Calu3 (cell line): ENCODE measurements around the gene RPS17. TPM values are rescaled to one million over a fixed set of nuclear protein-coding genes. Genes with fewer than 3 reads are reported as not detected.

Experiments
- Bru-seq: library from RNA; stranded (reverse); fragments of 400-500 nt; gene quantifications from one replicate; lab custom pipeline; 2021; lab: Mats Ljungman, UMichigan
- BruChase-seq, 2 experiments: library from RNA; stranded (reverse); fragments of 400-500 nt; gene quantifications; one replicate each; lab custom pipeline; 2021; lab: Mats Ljungman, UMichigan
- BruUV-seq: library from RNA; stranded (reverse); fragments of 400-500 nt; replicated peaks from 2 replicates; lab custom pipeline; 2021; lab: Mats Ljungman, UMichigan
- CTCF ChIA-PET: fragments of 300-600 bp; sonication (Branson Sonifier 250); formaldehyde crosslinking; loops from one replicate; lab custom pipeline; 2022; ENCODE audit warnings: antibody characterized with exemption; lab: Charles Lee
- DNase-seq: peaks from one replicate; pipeline ENCODE4 v3.0.0; 2022
- H3K27ac Mint-ChIP-seq: one replicate; pipeline ENCODE4 v1.8.0; 2022; ENCODE audit warnings: mixed read lengths; ENCODE audit not compliant: unreplicated experiment
- H3K27me3 Mint-ChIP-seq: one replicate; pipeline ENCODE4 v1.8.0; 2022; ENCODE audit warnings: mixed read lengths; ENCODE audit not compliant: unreplicated experiment
- H3K36me3 Mint-ChIP-seq: one replicate; pipeline ENCODE4 v1.8.0; 2022; ENCODE audit warnings: mild to moderate bottlenecking, moderate library complexity, mixed read lengths; ENCODE audit not compliant: insufficient read depth, unreplicated experiment
- H3K4me1 Mint-ChIP-seq: one replicate; pipeline ENCODE4 v1.8.0; 2022; ENCODE audit warnings: mild to moderate bottlenecking, low read depth, mixed read lengths; ENCODE audit not compliant: unreplicated experiment
- H3K4me3 Mint-ChIP-seq: one replicate; pipeline ENCODE4 v1.8.0; 2022; ENCODE audit warnings: mild to moderate bottlenecking, low read depth, moderate library complexity, mixed read lengths; ENCODE audit not compliant: unreplicated experiment
- H3K9me3 Mint-ChIP-seq: one replicate; pipeline ENCODE4 v1.8.0; 2022; ENCODE audit warnings: low read depth, mixed read lengths; ENCODE audit not compliant: unreplicated experiment
- CTCF ChIP-seq: fragments of 200-600 bp; IDR thresholded peaks from one replicate; pipeline ENCODE4 v1.8.0; 2022; ENCODE audit warnings: antibody characterized with exemption; ENCODE audit not compliant: unreplicated experiment
- intact Hi-C: fragments of 100-400 bp; cut with micrococcal nuclease; formaldehyde crosslinking; loops from one replicate; pipeline ENCODE4 v1.10.0; 2022; ENCODE audit not compliant: unreplicated experiment
- long read RNA-seq: library from polyadenylated mRNA; stranded (forward); transcript quantifications from one replicate; pipeline ENCODE4 v2.0.0, GENCODE V29; 2022
- total RNA-seq: library from RNA; stranded (reverse); gene quantifications from 2 replicates; pipeline ENCODE4 v1.2.3, GENCODE V29; 2022

RPS17 gene
- total RNA-seq: 1,584 and 1,695 TPM in 2 replicates
- Bru-seq, nascent RNA: percentile 99 among the genes with signal in this experiment
- BruChase-seq, experiment 1, labeled RNA remaining after a 6-hour chase: percentile 98 among the genes with signal in this experiment
- percentile 96 among the genes with signal in this experiment for BruChase-seq, experiment 2, labeled RNA remaining after a 2-hour chase
- long read RNA-seq, transcript RPS17-210 (5 exons, 488 nt): major isoform, 991 of 1,008 reads
- long read RNA-seq, partial matches to known transcripts: 8 of 1,008 reads
- long read RNA-seq, other reads (novel, unspliced or antisense): 4 of 1,008 reads

GRCh38 chr15:82540055-82540983 lies at the start of gene RPS17:
TSS of gene RPS17 (minus strand) at chr15:82540457. CDS start at chr15:82540428, 29 bp downstream.
- CTCF ChIA-PET: interaction anchor here (0.7 to 2.5 kb wide), 5 partner anchors 10 to 292 kb away, joined by 3 to 15 read pairs (median 3); no protein-coding TSS in a partner anchor
- H3K36me3 Mint-ChIP-seq: peaks cover 60% of the 10 kb centered on the region
- H3K4me1 Mint-ChIP-seq: peaks cover 41% of the 10 kb centered on the region

GRCh38 chr15:82587805-82588204 lies 47.5 kb upstream of the RPS17 start:
- intact Hi-C loops: loop anchor here (5.0 kb wide), 1 partner anchor 414 kb away; no protein-coding TSS in a partner anchor
- no peak overlapping the region for H3K4me3 Mint-ChIP-seq
- no peak overlapping the region for H3K27ac Mint-ChIP-seq
- no TSS peak for BruUV-seq
- TF ChIP-seq CTCF: no peak
- CTCF ChIA-PET: interaction anchor here (0.7 kb wide), 1 partner anchor 12 kb away, joined by 3 read pairs; no protein-coding TSS in a partner anchor
- H3K36me3 Mint-ChIP-seq: no peaks in the 10 kb centered on the region
- no peaks in the 10 kb centered on the region for H3K27me3 Mint-ChIP-seq
- no peaks in the 10 kb centered on the region for H3K9me3 Mint-ChIP-seq
- no peaks in the 10 kb centered on the region for H3K4me1 Mint-ChIP-seq
- DNase-seq: no peak

More at GRCh38 chr15:82540055-82540983, at the start of gene RPS17:
- peak; percentile 97 for TF ChIP-seq CTCF
- no peaks in the 10 kb centered on the region for H3K27me3 Mint-ChIP-seq
- no peaks in the 10 kb centered on the region for H3K9me3 Mint-ChIP-seq
- DNase-seq: peak; percentile 99
- intact Hi-C loops: loop anchor here (2.0 to 5.0 kb wide), 2 partner anchors 212 to 460 kb away; no protein-coding TSS in a partner anchor
- H3K27ac Mint-ChIP-seq: peak within 1 kb of the TSS; percentile 96
- H3K4me3 Mint-ChIP-seq: peak within 1 kb of the TSS; percentile 98
- BruUV-seq: no TSS peak

GRCh38 chr15:82585072-82585471 lies 44.8 kb upstream of the RPS17 start:
- Mint-ChIP-seq H3K4me1 (no peaks in the 10 kb centered on the region), H3K4me3 (no peak overlapping the region), H3K27ac (no peak overlapping the region), H3K27me3 (no peaks in the 10 kb centered on the region), H3K9me3 (no peaks in the 10 kb centered on the region), H3K36me3 (no peaks in the 10 kb centered on the region)
- no peak for TF ChIP-seq CTCF
- no TSS peak for BruUV-seq
- intact Hi-C loops: loop anchor here (5.0 kb wide), 1 partner anchor 417 kb away; no protein-coding TSS in a partner anchor
- CTCF ChIA-PET: interaction anchor here (0.8 to 1.5 kb wide), 6 partner anchors 12 to 415 kb away, joined by 3 to 5 read pairs (median 3); no protein-coding TSS in a partner anchor
- no peak for DNase-seq

- Mint-ChIP-seq H3K36me3 (no peaks in the 10 kb centered on the region), H3K27me3 (no peaks in the 10 kb centered on the region), H3K9me3 (no peaks in the 10 kb centered on the region), H3K4me3 (no peak overlapping the region), H3K27ac (no peak overlapping the region), H3K4me1 (no peaks in the 10 kb centered on the region)
- intact Hi-C loops: no loop called here
- DNase-seq: no peak
- CTCF ChIA-PET: no interaction called here
- no peak for TF ChIP-seq CTCF
- no TSS peak for BruUV-seq
Observed at GRCh38 chr15:82580713-82581112, 40.5 kb upstream of the RPS17 start.
